ENCODE measurements around the gene LRRC37A. TPM values are rescaled to one million over a fixed set of nuclear protein-coding genes. Genes with fewer than 3 reads are reported as not detected.
"Not testable (repeated sequence)": the region's sequence is repeated elsewhere in the genome, so short reads cannot be mapped to it uniquely, and the experiment has no call there.

Gene LRRC37A
- total RNA-seq, 1 experiment from 2014 or later = 1.3 TPM

DNA sequence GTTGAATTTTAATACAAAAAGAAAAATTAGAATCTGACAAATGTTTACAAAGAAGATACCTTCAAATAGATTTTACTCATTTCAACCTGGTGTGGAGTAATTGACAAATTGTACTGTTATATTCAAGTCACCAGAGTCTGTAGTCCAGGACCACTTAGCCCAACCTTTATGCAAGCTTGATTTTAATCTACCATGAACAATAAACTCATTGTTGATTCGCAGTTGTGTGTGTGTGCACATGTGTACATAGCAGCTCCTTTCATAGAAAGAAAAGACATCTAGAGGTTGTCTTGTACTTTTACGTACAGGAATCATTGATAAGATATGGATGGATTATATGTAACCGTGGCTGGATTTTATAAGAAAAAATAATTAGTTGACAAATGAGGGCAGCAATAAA, 20.7 kb upstream of the LRRC37A start:
- peaks cover 2% of the 10 kb centered on the region for H3K4me1 ChIP-seq (replicated peaks; ENCODE audit: insufficient read depth)
- no TSS peak for BruUV-seq (replicated peaks)
- ChIA-PET CTCF (no interaction called here), POLR2A (ENCODE audit: unreplicated experiment) (no interaction called here)
- no peak for TF ChIP-seq EZH2 (IDR thresholded peaks at IDR 0.05; ENCODE audit: low read depth)
- TF ChIP-seq, protein P1, sequence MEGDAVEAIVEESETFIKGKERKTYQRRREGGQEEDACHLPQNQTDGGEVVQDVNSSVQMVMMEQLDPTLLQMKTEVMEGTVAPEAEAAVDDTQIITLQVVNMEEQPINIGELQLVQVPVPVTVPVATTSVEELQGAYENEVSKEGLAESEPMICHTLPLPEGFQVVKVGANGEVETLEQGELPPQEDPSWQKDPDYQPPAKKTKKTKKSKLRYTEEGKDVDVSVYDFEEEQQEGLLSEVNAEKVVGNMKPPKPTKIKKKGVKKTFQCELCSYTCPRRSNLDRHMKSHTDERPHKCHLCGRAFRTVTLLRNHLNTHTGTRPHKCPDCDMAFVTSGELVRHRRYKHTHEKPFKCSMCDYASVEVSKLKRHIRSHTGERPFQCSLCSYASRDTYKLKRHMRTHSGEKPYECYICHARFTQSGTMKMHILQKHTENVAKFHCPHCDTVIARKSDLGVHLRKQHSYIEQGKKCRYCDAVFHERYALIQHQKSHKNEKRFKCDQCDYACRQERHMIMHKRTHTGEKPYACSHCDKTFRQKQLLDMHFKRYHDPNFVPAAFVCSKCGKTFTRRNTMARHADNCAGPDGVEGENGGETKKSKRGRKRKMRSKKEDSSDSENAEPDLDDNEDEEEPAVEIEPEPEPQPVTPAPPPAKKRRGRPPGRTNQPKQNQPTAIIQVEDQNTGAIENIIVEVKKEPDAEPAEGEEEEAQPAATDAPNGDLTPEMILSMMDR (conservative IDR thresholded peaks at IDR 0.05) = no peak
- intact Hi-C loops (cut with micrococcal nuclease; ENCODE audit: unreplicated experiment) = no loop called here
- H3F3A ChIP-seq (ENCODE audit: insufficient read depth, low read depth) = peaks cover 6% of the 10 kb centered on the region
- H3K27ac ChIP-seq = no peak overlapping the region
- H3K4me2 ChIP-seq = no peak overlapping the region
- H3K4me3 ChIP-seq = no peak overlapping the region
- H3K9me3 ChIP-seq (ENCODE audit: insufficient read depth, low read depth) = no peaks in the 10 kb centered on the region
- no peak for DNase-seq
- no peaks in the 10 kb centered on the region for H3K79me2 ChIP-seq (ENCODE audit: low read depth)
- H2AFZ ChIP-seq = no peak overlapping the region
- no peaks in the 10 kb centered on the region for H3K9me2 ChIP-seq (ENCODE audit: insufficient read depth)
- no peaks in the 10 kb centered on the region for H4K20me1 ChIP-seq (ENCODE audit: insufficient read depth)
- H3K27me3 ChIP-seq (ENCODE audit: insufficient read depth, low read depth) = no peaks in the 10 kb centered on the region
- H3K36me3 ChIP-seq (ENCODE audit: low read depth) = no peaks in the 10 kb centered on the region

DNA sequence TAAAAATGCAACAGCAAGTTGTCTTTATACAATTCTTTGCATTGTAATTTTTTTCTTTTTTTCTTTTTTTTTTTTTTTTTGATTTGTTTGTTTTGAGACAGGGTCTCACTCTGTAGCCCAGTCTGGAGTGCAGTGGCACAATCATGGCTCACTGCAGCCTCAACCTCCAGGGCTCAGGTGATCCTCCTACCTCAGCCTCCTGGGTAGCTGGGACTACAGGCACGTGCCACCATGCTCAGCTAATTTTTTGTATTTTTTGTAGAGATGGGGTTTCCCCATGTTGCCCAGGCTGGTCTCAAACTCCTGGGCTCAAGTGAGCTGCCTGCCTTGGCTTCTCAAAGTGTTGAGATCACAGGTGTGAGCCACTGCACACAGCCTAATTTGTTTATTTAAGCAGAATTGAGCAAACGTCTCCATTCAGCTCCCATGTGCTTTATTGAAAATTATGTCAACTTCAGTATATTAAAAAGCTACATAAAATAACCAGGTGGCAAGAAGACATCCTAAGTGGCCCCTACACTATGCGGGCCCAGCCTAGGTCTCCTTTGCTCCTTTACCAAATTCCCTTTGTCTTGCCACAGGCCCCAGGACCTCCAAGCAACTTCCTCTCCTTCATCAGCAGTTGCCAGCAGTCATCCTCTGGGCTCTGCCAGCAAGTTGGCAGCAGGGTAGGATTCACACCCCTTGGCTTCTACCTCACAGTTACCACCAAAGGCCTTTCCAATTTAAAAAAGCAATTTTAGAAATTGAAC, 18.0 kb upstream of the LRRC37A start:
- H3K4me2 ChIP-seq; H3K4me3 ChIP-seq; H3K36me3 ChIP-seq (ENCODE audit: low read depth); H3K9me2 ChIP-seq (ENCODE audit: insufficient read depth); H3K9me3 ChIP-seq (ENCODE audit: insufficient read depth, low read depth); intact Hi-C loops (cut with micrococcal nuclease; ENCODE audit: unreplicated experiment); BruUV-seq (replicated peaks); CTCF ChIA-PET; H3K27ac ChIP-seq; H2AFZ ChIP-seq; H3K27me3 ChIP-seq (ENCODE audit: insufficient read depth, low read depth); H3K79me2 ChIP-seq (ENCODE audit: low read depth); DNase-seq; H4K20me1 ChIP-seq (ENCODE audit: insufficient read depth): not testable (repeated sequence)
- Histone ChIP-seq H3K4me1 (replicated peaks; ENCODE audit: insufficient read depth) (peaks cover 16% of the 10 kb centered on the region), H3F3A (ENCODE audit: insufficient read depth, low read depth) (peaks cover 16% of the 10 kb centered on the region)
- POLR2A ChIA-PET (ENCODE audit: unreplicated experiment) = interaction anchor here (0.7 kb wide), 1 partner anchor 322 kb away, joined by 7 read pairs; no protein-coding TSS in a partner anchor

DNA sequence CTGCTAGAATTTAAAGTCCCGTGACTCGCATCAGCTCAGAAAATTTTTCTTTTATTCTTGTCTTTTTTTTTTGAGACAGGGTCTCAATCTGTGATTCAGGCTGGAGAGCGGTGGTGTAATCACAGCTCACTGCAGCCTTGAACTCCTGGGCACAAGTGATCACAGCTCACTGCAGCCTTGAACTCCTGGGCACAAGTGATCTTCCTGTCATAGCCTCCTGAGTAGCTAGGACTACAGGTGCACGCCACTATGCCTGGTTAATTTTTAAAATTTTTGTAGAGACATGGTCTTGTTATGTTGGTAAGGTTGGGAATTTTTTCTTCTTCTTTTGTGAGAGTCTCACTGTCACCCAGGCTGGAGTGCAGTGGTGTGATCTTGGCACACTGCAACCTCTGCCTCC, 13.6 kb upstream of the LRRC37A start:
- POLR2A ChIA-PET (ENCODE audit: unreplicated experiment) = not testable (repeated sequence)

DNA sequence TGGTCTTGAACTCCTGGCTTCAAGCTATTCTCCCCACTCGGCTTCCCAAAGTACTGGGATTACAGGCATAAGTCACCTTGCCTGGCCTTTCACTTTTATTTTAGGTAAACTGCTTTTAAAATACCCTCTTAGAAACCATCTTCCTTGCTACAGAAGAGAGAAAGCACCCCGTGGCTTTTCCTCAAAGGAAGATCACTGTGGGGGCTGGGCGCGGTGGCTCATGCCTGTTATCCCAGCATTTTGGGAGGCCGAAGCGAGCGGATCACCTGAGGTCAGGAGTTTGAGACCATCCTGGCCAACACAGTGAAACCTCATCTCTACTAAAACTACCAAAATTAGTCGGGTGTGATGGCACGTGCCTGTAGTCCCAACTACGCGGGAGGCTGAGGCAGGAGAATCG, 12.3 kb upstream of the LRRC37A start:
- intact Hi-C loops (cut with micrococcal nuclease; ENCODE audit: unreplicated experiment); BruUV-seq (replicated peaks); CTCF ChIA-PET: not testable (repeated sequence)

More for the DNA sequence above, 13.6 kb upstream of the LRRC37A start:
- H3K4me2 ChIP-seq; H3K27ac ChIP-seq; H3K9me2 ChIP-seq (ENCODE audit: insufficient read depth); H3K27me3 ChIP-seq (ENCODE audit: insufficient read depth, low read depth); CTCF ChIA-PET; intact Hi-C loops (cut with micrococcal nuclease; ENCODE audit: unreplicated experiment); H3K79me2 ChIP-seq (ENCODE audit: low read depth); H3K36me3 ChIP-seq (ENCODE audit: low read depth); H4K20me1 ChIP-seq (ENCODE audit: insufficient read depth); BruUV-seq (replicated peaks); H3K4me3 ChIP-seq; DNase-seq; H2AFZ ChIP-seq; H3K9me3 ChIP-seq (ENCODE audit: insufficient read depth, low read depth): not testable (repeated sequence)
- Histone ChIP-seq H3K4me1 (replicated peaks; ENCODE audit: insufficient read depth) (peaks cover 37% of the 10 kb centered on the region), H3F3A (ENCODE audit: insufficient read depth, low read depth) (peaks cover 29% of the 10 kb centered on the region)

DNA sequence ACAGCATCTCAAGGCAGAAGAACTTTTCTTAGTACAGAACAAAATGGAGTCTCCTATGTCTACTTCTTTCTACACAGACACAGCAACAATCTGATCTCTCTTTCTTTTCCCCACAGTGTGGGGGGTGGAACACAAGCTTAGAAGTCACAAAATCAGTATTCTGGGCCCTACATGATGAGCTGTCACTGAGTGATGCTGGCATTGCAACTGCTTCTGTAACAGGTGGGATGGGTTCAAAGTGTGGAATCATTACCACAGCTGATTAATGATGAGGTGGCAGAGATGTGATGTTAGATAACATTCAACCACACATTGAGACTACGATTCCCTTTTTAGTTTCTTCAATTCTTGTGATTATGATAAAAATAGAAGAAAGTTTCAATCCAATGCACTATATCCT, 10.5 kb upstream of the LRRC37A start:
- BruUV-seq (replicated peaks); POLR2A ChIA-PET (ENCODE audit: unreplicated experiment); intact Hi-C loops (cut with micrococcal nuclease; ENCODE audit: unreplicated experiment); H3K9me2 ChIP-seq (ENCODE audit: insufficient read depth); H3K36me3 ChIP-seq (ENCODE audit: low read depth); CTCF ChIA-PET; H3K9me3 ChIP-seq (ENCODE audit: insufficient read depth, low read depth); H4K20me1 ChIP-seq (ENCODE audit: insufficient read depth); H2AFZ ChIP-seq; H3K4me3 ChIP-seq; H3K27me3 ChIP-seq (ENCODE audit: insufficient read depth, low read depth); H3K79me2 ChIP-seq (ENCODE audit: low read depth): not testable (repeated sequence)
- Histone ChIP-seq H3K4me1 (replicated peaks; ENCODE audit: insufficient read depth) (peaks cover 45% of the 10 kb centered on the region), H3K4me2 (peak overlapping the region; percentile 34; the same call in 1 of the 2 replicates), H3F3A (ENCODE audit: insufficient read depth, low read depth) (peaks cover 31% of the 10 kb centered on the region), H3K27ac (peak overlapping the region; percentile 63)
- DNase-seq = peak in 1 of 2 experiments; percentile 61

More for the DNA sequence above, 12.3 kb upstream of the LRRC37A start:
- H4K20me1 ChIP-seq (ENCODE audit: insufficient read depth); H3K79me2 ChIP-seq (ENCODE audit: low read depth); H3K9me2 ChIP-seq (ENCODE audit: insufficient read depth); H3K27me3 ChIP-seq (ENCODE audit: insufficient read depth, low read depth); POLR2A ChIA-PET (ENCODE audit: unreplicated experiment); H3K4me2 ChIP-seq; DNase-seq; H3K4me3 ChIP-seq; H3K9me3 ChIP-seq (ENCODE audit: insufficient read depth, low read depth); H3K36me3 ChIP-seq (ENCODE audit: low read depth); H2AFZ ChIP-seq; H3K27ac ChIP-seq: not testable (repeated sequence)
- Histone ChIP-seq H3K4me1 (replicated peaks; ENCODE audit: insufficient read depth) (peaks cover 50% of the 10 kb centered on the region), H3F3A (ENCODE audit: insufficient read depth, low read depth) (peaks cover 39% of the 10 kb centered on the region)

DNA sequence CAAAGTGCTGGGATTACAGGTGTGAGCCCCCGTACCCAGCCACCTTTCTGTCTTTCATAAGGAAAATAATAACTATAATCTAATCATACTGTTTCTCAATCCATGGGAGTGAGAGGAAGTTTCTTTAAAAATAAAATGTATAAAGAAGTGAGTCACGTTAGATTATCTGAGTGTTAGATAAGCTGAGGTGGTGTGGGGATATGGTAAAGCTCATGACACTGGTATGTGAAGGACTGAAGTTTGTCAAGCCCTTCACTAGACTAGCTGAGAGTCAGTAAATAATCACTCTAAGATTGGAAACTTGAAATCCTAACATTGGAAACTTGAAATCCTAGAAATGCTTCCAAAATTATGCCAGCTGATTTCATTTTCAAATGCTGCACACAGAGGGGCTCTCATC, 9.4 kb upstream of the LRRC37A start:
- Histone ChIP-seq H3F3A (ENCODE audit: insufficient read depth, low read depth) (peaks cover 24% of the 10 kb centered on the region), H3K4me2 (peak overlapping the region; percentile 34; the same call in 1 of the 2 replicates), H3K27ac (peak overlapping the region; percentile 63), H3K4me1 (replicated peaks; ENCODE audit: insufficient read depth) (peaks cover 35% of the 10 kb centered on the region)
- POLR2A ChIA-PET (ENCODE audit: unreplicated experiment); CTCF ChIA-PET; H2AFZ ChIP-seq; intact Hi-C loops (cut with micrococcal nuclease; ENCODE audit: unreplicated experiment); H3K9me3 ChIP-seq (ENCODE audit: insufficient read depth, low read depth); BruUV-seq (replicated peaks); H3K27me3 ChIP-seq (ENCODE audit: insufficient read depth, low read depth); H3K9me2 ChIP-seq (ENCODE audit: insufficient read depth); H3K4me3 ChIP-seq; H3K36me3 ChIP-seq (ENCODE audit: low read depth); H3K79me2 ChIP-seq (ENCODE audit: low read depth); H4K20me1 ChIP-seq (ENCODE audit: insufficient read depth): not testable (repeated sequence)
- DNase-seq = peak in 1 of 2 experiments; percentile 57
